Gastrocnemius medialis (tissue), 4 donors: ENCODE results near the gene TUBB6.

Experiments
- POLR2A ChIP-seq, 2 donors: fragments of 450-650 bp; IDR thresholded peaks; one replicate each; pipeline ENCODE4 v1.6.1; 2017; ENCODE audit warnings: antibody characterized with exemption in 2 of 2, mild to moderate bottlenecking in 2 of 2, moderate library complexity in 2 of 2
- TF ChIP-seq, protein P1 (sequence below), 5 experiments: fragments of 450-650 bp in 3 of 5; fragments of 200-600 bp in 2 of 5; sonication (generic) in 2 of 5; IDR thresholded peaks in 4 of 5; conservative IDR thresholded peaks in 1 of 5; 1 replicate in 4 of 5; 2 replicates in 1 of 5; pipeline ENCODE4 v1.5.1; 2016 to 2019; ENCODE audit warnings: antibody characterized with exemption in 5 of 5, mild to moderate bottlenecking in 3 of 5, moderate library complexity in 3 of 5

DNA sequence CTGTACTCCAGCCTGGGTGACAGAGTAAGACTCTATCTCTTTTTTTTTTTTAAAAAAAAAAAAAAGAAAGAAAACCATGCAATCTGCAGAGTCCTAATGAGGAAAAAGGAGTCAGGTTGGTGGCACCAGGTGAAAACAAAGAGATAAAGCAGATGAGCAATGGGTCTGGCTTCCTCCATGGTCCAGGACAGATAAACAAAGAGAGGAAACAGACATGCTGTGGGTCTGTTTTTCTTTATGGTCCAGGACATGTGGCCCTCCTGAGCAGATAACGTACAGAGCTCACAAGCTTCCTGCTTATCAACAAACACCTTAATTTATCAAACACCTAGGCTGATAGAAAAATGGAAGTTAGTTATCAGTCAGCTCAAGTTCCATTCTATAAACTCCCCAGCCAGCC lies 24.4 kb upstream of the TUBB6 start:
- TF ChIP-seq, protein P1, sequence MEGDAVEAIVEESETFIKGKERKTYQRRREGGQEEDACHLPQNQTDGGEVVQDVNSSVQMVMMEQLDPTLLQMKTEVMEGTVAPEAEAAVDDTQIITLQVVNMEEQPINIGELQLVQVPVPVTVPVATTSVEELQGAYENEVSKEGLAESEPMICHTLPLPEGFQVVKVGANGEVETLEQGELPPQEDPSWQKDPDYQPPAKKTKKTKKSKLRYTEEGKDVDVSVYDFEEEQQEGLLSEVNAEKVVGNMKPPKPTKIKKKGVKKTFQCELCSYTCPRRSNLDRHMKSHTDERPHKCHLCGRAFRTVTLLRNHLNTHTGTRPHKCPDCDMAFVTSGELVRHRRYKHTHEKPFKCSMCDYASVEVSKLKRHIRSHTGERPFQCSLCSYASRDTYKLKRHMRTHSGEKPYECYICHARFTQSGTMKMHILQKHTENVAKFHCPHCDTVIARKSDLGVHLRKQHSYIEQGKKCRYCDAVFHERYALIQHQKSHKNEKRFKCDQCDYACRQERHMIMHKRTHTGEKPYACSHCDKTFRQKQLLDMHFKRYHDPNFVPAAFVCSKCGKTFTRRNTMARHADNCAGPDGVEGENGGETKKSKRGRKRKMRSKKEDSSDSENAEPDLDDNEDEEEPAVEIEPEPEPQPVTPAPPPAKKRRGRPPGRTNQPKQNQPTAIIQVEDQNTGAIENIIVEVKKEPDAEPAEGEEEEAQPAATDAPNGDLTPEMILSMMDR (IDR thresholded peaks at IDR 0.05 in 4 of 5, conservative IDR thresholded peaks at IDR 0.05 in 1 of 5): no peak
- no peak for TF ChIP-seq POLR2A (IDR thresholded peaks at IDR 0.05)
